H1 (cell line): ENCODE measurements around the gene RTN4. TPM values are rescaled to one million over a fixed set of nuclear protein-coding genes. Genes with fewer than 3 reads are reported as not detected.

ENCODE experiments used
- BACH1 ChIP-seq: IDR thresholded peaks from 2 replicates; pipeline ENCODE4 v1.6.1; 2012; ENCODE audit warnings: low read length, improper control_type of control experiment
- BRCA1 ChIP-seq: IDR thresholded peaks from 2 replicates; pipeline ENCODE4 v1.6.1; 2012; ENCODE audit warnings: low read depth, low read length, improper control_type of control experiment
- JUN ChIP-seq: IDR thresholded peaks from 2 replicates; pipeline ENCODE4 v1.6.1; 2011; ENCODE audit warnings: low read depth, mild to moderate bottlenecking, improper control_type of control experiment, low read length
- SP1 ChIP-seq: IDR thresholded peaks from 2 replicates; pipeline ENCODE4 v1.6.1; 2011; ENCODE audit warnings: low read depth, low read length
- polyA plus RNA-seq, 7 experiments: library from polyadenylated mRNA; depleted of rRNA in 3 of 7; stranded (reverse) in 5 of 7; unstranded in 2 of 7; fragments of >200 nt in 5 of 7; fragments of 200-250 nt in 2 of 7; gene quantifications; 1 replicate in 5 of 7; 2 replicates in 1 of 7; 4 replicates in 1 of 7; pipeline versions ENCODE4 v1.2.1 to v1.2.3, GENCODE V29; 2011 to 2013; ENCODE audit warnings: missing spikeins in 2 of 7, mixed read lengths in 2 of 7
- total RNA-seq: library from RNA; stranded (reverse); fragmentation: NEBNext Ultra II Directional; extraction: Animal tissue kit (Norgen Biotek cat#: 25700); gene quantifications from 2 replicates; pipeline ENCODE4 v1.2.1, GENCODE V29; 2021

Gene RTN4
- total and polyA plus RNA-seq, 2 of the 8 experiments (the other 6 are each of a cell fraction or from before 2014, with no cell fraction given) = 179 to 242 TPM

- TF ChIP-seq BRCA1 (no peak), JUN (no peak), SP1 (no peak), BACH1 (no peak)
Observed at GRCh38 chr2:55030766-55031165, 19.5 kb downstream of the RTN4 start (continued).
